Muscle layer of colon (tissue), 2 donors: ENCODE results near the gene BMS1.
"Not testable (repeated sequence)": the region's sequence is repeated elsewhere in the genome, so short reads cannot be mapped to it uniquely, and the experiment has no call there.

Experiments used
- H3K27ac ChIP-seq: one replicate; pipeline ENCODE4 v1.7.0; 2013; ENCODE audit warnings: low read depth, mild to moderate bottlenecking, low read length, moderate library complexity
- H3K27me3 ChIP-seq, 2 donors: one replicate each; pipeline ENCODE4 v1.7.0; 2013; ENCODE audit warnings: low read length in 2 of 2, mild to moderate bottlenecking in 2 of 2; ENCODE audit not compliant: insufficient read depth in 2 of 2, control insufficient read depth in 1 of 2
- H3K36me3 ChIP-seq: one replicate; pipeline ENCODE4 v1.7.0; 2013; ENCODE audit warnings: mild to moderate bottlenecking, low read length; ENCODE audit not compliant: insufficient read depth
- H3K4me1 ChIP-seq: one replicate; pipeline ENCODE4 v1.7.0; 2013; ENCODE audit warnings: mild to moderate bottlenecking, low read length; ENCODE audit not compliant: insufficient read depth
- H3K4me3 ChIP-seq, 2 donors: one replicate each; pipeline ENCODE4 v1.7.0; 2013; ENCODE audit warnings: low read length in 2 of 2, low read depth in 1 of 2, mild to moderate bottlenecking in 1 of 2, moderate library complexity in 1 of 2
- H3K9ac ChIP-seq: one replicate; pipeline ENCODE4 v1.7.0; 2013; ENCODE audit warnings: low read length
- H3K9me3 ChIP-seq: one replicate; pipeline ENCODE4 v1.7.0; 2013; ENCODE audit warnings: mild to moderate bottlenecking, low read length
- donor health status: abdominal sarcoma.
- donor health status: Adenocarcinoma of cecum.

Gene BMS1, protein sequence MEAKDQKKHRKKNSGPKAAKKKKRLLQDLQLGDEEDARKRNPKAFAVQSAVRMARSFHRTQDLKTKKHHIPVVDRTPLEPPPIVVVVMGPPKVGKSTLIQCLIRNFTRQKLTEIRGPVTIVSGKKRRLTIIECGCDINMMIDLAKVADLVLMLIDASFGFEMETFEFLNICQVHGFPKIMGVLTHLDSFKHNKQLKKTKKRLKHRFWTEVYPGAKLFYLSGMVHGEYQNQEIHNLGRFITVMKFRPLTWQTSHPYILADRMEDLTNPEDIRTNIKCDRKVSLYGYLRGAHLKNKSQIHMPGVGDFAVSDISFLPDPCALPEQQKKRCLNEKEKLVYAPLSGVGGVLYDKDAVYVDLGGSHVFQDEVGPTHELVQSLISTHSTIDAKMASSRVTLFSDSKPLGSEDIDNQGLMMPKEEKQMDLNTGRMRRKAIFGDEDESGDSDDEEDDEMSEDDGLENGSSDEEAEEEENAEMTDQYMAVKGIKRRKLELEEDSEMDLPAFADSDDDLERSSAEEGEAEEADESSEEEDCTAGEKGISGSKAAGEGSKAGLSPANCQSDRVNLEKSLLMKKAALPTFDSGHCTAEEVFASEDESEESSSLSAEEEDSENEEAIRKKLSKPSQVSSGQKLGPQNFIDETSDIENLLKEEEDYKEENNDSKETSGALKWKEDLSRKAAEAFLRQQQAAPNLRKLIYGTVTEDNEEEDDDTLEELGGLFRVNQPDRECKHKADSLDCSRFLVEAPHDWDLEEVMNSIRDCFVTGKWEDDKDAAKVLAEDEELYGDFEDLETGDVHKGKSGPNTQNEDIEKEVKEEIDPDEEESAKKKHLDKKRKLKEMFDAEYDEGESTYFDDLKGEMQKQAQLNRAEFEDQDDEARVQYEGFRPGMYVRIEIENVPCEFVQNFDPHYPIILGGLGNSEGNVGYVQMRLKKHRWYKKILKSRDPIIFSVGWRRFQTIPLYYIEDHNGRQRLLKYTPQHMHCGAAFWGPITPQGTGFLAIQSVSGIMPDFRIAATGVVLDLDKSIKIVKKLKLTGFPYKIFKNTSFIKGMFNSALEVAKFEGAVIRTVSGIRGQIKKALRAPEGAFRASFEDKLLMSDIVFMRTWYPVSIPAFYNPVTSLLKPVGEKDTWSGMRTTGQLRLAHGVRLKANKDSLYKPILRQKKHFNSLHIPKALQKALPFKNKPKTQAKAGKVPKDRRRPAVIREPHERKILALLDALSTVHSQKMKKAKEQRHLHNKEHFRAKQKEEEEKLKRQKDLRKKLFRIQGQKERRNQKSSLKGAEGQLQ

GRCh38 chr10:42782446-42783180 is at the start of gene BMS1:
TSS of gene BMS1 (plus strand) at chr10:42782795. CDS start at chr10:42784395, 1,600 bp downstream.
- Histone ChIP-seq H3K4me1 (peaks cover 5% of the 10 kb centered on the region), H3K9ac (peak within 1 kb of the TSS; percentile 76), H3K36me3 (peaks cover 12% of the 10 kb centered on the region), H3K4me3 (peak within 1 kb of the TSS; percentile 79 to 99), H3K27ac (peak within 1 kb of the TSS; percentile 95), H3K27me3 (no peaks in the 10 kb centered on the region), H3K9me3 (no peaks in the 10 kb centered on the region)

DNA sequence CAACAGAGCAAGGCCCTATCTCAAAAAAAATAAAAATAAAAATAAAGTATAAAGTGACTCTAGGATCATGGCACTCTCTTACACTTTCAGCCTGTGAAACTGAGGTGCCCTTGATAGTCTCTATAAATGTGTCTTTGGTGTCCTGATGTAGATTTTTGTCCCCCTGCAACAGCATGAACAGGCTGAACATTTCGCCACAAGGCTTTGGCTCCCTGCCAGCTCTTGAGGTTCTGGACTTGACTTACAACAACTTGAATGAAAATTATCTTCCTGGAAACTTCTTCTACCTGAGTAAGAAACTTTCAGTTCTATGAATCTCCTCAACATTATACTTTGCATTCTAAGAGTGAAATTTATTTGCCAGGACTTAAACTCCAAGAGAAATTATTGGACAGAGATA is 48.1 kb upstream of the BMS1 start:
- H3K9ac ChIP-seq = no peak overlapping the region
- no peaks in the 10 kb centered on the region for H3K9me3 ChIP-seq
- H3K36me3 ChIP-seq = no peaks in the 10 kb centered on the region
- H3K4me3 ChIP-seq = no peak overlapping the region
- H3K27me3 ChIP-seq = no peaks in the 10 kb centered on the region
- no peak overlapping the region for H3K27ac ChIP-seq
- H3K4me1 ChIP-seq = no peaks in the 10 kb centered on the region

DNA sequence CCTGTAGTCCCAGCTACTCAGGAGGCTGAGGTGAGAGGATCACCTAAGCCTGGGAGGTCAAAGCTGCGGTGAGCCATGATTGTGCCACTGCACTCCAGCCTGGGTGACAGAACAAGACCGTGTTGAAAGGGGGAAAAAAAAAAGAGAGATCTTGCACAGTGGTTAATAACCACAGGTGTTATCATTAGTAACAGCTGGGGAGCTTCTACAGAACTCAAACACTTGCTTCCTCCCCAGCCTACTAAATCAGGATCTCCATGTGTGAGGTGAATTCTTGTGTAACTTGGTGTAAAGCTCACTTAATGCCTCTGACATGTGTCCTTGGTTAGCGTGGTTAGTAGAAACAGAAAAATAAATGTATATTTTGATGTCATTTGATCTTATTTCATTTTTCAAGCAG is 43.9 kb upstream of the BMS1 start:
- Histone ChIP-seq H3K4me1 (no peaks in the 10 kb centered on the region), H3K36me3 (no peaks in the 10 kb centered on the region), H3K4me3 (no peak overlapping the region), H3K27ac (no peak overlapping the region), H3K9me3 (no peaks in the 10 kb centered on the region), H3K27me3 (no peaks in the 10 kb centered on the region), H3K9ac (no peak overlapping the region)

- not testable (repeated sequence) for H3K4me3 ChIP-seq, H3K27ac ChIP-seq, H3K27me3 ChIP-seq, H3K4me1 ChIP-seq, H3K9ac ChIP-seq, H3K9me3 ChIP-seq, H3K36me3 ChIP-seq
Observed at GRCh38 chr10:42741536-42741935, 41.1 kb upstream of the BMS1 start.

DNA sequence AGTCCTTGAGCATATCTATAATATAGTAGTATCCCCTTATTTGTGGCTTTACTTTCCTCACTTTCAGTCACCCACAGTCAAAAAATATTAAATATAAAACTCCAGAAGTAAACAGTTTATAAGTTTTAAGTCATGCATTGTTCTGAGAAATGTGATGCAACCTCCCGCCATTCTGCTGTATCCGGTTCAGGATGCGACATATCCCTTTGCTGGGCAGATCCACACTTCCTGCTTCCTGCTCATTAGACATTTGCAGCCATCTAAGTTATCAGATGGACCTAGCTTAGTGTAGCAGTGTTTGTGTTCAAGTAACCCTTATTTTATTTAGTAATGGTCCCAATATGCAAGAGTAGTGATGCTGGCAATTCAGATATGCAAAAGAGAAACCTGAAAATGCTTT is 38.9 kb upstream of the BMS1 start:
- Histone ChIP-seq H3K27ac (no peak overlapping the region), H3K4me3 (no peak overlapping the region), H3K4me1 (no peaks in the 10 kb centered on the region), H3K9ac (no peak overlapping the region), H3K36me3 (no peaks in the 10 kb centered on the region), H3K27me3 (no peaks in the 10 kb centered on the region), H3K9me3 (no peaks in the 10 kb centered on the region)

GRCh38 chr10:42744134-42744701 is 38.4 kb upstream of the BMS1 start:
- H3K4me3 ChIP-seq = no peak overlapping the region
- no peaks in the 10 kb centered on the region for H3K27me3 ChIP-seq
- no peaks in the 10 kb centered on the region for H3K36me3 ChIP-seq
- no peaks in the 10 kb centered on the region for H3K9me3 ChIP-seq
- no peak overlapping the region for H3K27ac ChIP-seq
- H3K9ac ChIP-seq = no peak overlapping the region
- no peaks in the 10 kb centered on the region for H3K4me1 ChIP-seq

- Histone ChIP-seq H3K27ac (no peak overlapping the region), H3K27me3 (peaks cover 0 to 46% of the 10 kb centered on the region in 2 donors), H3K4me1 (no peaks in the 10 kb centered on the region)
Observed at GRCh38 chr10:42753126-42753506, 29.5 kb upstream of the BMS1 start.

DNA sequence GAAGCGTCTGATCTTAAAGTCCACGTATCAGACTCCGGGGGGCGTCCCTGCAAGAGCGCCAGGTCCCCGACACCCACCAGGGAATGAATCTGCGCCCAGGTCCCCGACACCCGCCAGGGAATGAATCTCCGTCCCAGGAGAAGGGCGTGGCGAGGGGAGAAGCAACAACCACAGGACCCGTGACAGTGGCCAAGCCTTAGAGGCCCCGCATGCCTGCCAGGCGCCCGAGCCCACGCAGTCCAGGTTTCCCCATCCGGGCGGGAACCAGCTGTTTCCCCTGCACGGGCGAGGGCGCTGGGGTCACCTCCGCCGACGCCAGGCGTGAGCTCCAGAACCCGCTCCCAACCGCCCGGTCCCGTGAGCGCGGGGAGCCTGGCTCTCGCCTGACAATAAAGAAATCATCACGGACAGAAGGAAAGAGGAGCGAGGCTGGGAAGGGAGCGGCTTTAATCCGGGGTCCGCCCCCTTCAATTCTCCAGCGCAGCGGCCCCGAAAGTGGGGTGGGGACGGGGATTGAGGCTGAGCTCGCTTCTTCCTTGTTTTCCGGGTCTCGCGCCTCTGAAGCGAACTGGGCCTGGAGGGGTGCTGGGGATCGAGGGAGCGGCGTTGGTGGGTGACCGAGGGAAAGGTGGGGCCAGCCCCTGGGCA is 29.0 kb upstream of the BMS1 start:
- Histone ChIP-seq H3K36me3 (no peaks in the 10 kb centered on the region), H3K27me3 (peaks cover 0 to 46% of the 10 kb centered on the region in 2 donors), H3K9me3 (no peaks in the 10 kb centered on the region), H3K4me3 (peak overlapping the region; percentile 73 to 80), H3K4me1 (no peaks in the 10 kb centered on the region), H3K27ac (no peak overlapping the region), H3K9ac (no peak overlapping the region)

More at GRCh38 chr10:42753126-42753506, 29.5 kb upstream of the BMS1 start:
- Histone ChIP-seq H3K4me3 (peak overlapping the region; percentile 73 to 80), H3K9me3 (no peaks in the 10 kb centered on the region), H3K36me3 (no peaks in the 10 kb centered on the region), H3K9ac (no peak overlapping the region)

GRCh38 chr10:42754155-42755027 is 28.2 kb upstream of the BMS1 start:
- peaks cover 0 to 46% of the 10 kb centered on the region in 2 donors for H3K27me3 ChIP-seq
- H3K27ac ChIP-seq = no peak overlapping the region

More at GRCh38 chr10:42754155-42755027, 28.2 kb upstream of the BMS1 start:
- H3K4me3 ChIP-seq = peak overlapping the region; percentile 73 to 80
- H3K36me3 ChIP-seq = no peaks in the 10 kb centered on the region
- no peaks in the 10 kb centered on the region for H3K4me1 ChIP-seq
- H3K9ac ChIP-seq = no peak overlapping the region
- H3K9me3 ChIP-seq = no peaks in the 10 kb centered on the region
